Naive thymus-derived CD4-positive, alpha-beta T cell (primary cell): Measurements from ENCODE around the gene SUPT4H1. TPM values are rescaled to one million over a fixed set of nuclear protein-coding genes. Genes with fewer than 3 reads are reported as not detected.
A peak's percentile ranks its signal among the peaks of the same experiment; 100 is the strongest.

ENCODE experiments used
- ATAC-seq: fragments of 150-1000 bp; cut with Tn5 transposase; 2 replicates; pipeline ENCODE4 v1.10.0; 2021; ENCODE audit warnings: mild to moderate bottlenecking, moderate library complexity
- CTCF ChIA-PET: fragments of 350-600 bp; sonication (Branson Sonifier 250); formaldehyde crosslinking; loops from one replicate; lab custom pipeline; 2021; ENCODE audit warnings: antibody characterized with exemption; lab: Charles Lee
- POLR2A ChIA-PET: fragments of 350-600 bp; sonication (Branson Sonifier 250); formaldehyde crosslinking; loops from one replicate; lab custom pipeline; 2021; ENCODE audit warnings: antibody characterized with exemption, inconsistent platforms; lab: Charles Lee
- DNase-seq, 9 donors: peaks; one replicate each; pipeline versions ENCODE4 v3.0.0 to v3.0.0-alpha.2; 2020 to 2022; ENCODE audit warnings: mixed read lengths in 1 of 9
- H3K27ac ChIP-seq: one replicate; pipeline ENCODE4 v1.7.0; 2013; ENCODE audit warnings: mild to moderate bottlenecking, low read depth, low read length, moderate library complexity
- H3K27me3 ChIP-seq, 2 donors: one replicate each; pipeline ENCODE4 v1.7.0; 2013; ENCODE audit warnings: low read length in 2 of 2, mild to moderate bottlenecking in 2 of 2, moderate library complexity in 2 of 2; ENCODE audit not compliant: control insufficient read depth in 2 of 2, insufficient read depth in 2 of 2
- H3K36me3 ChIP-seq, 3 experiments: 1 replicate in 2 of 3; 2 replicates in 1 of 3; pipeline ENCODE4 v1.7.0; 2013; ENCODE audit warnings: low read length in 3 of 3, mild to moderate bottlenecking in 3 of 3, moderate library complexity in 1 of 3; ENCODE audit not compliant: insufficient read depth in 3 of 3, control insufficient read depth in 2 of 3
- H3K4me1 ChIP-seq, 2 donors: one replicate each; pipeline ENCODE4 v1.7.0; 2013; ENCODE audit warnings: low read length in 2 of 2, mild to moderate bottlenecking in 2 of 2, moderate library complexity in 1 of 2; ENCODE audit not compliant: control insufficient read depth in 2 of 2, insufficient read depth in 2 of 2
- H3K4me3 ChIP-seq: 2 replicates; pipeline ENCODE4 v1.7.0; 2013; ENCODE audit warnings: mild to moderate bottlenecking, low read length
- H3K9me3 ChIP-seq, 3 experiments: 1 replicate in 2 of 3; 2 replicates in 1 of 3; pipeline ENCODE4 v1.7.0; 2013; ENCODE audit warnings: low read length in 3 of 3; ENCODE audit not compliant: control insufficient read depth in 2 of 3
- H3K27ac Mint-ChIP-seq, 9 donors: one replicate each; pipeline ENCODE4 v1.8.0; 2020 to 2022; ENCODE audit warnings: mixed read lengths in 9 of 9, mild to moderate bottlenecking in 8 of 9, moderate library complexity in 5 of 9, inconsistent platforms in 2 of 9
- H3K27me3 Mint-ChIP-seq, 5 donors: one replicate each; pipeline ENCODE4 v1.8.0; 2021 to 2022; ENCODE audit warnings: mixed read lengths in 5 of 5, mild to moderate bottlenecking in 1 of 5
- H3K36me3 Mint-ChIP-seq, 5 donors: one replicate each; pipeline ENCODE4 v1.8.0; 2020 to 2022; ENCODE audit warnings: mixed read lengths in 5 of 5, mild to moderate bottlenecking in 3 of 5, inconsistent platforms in 1 of 5
- H3K4me1 Mint-ChIP-seq, 7 donors: one replicate each; pipeline ENCODE4 v1.8.0; 2020 to 2022; ENCODE audit warnings: mixed read lengths in 7 of 7, mild to moderate bottlenecking in 3 of 7, inconsistent platforms in 1 of 7
- H3K4me3 Mint-ChIP-seq, 10 donors: one replicate each; pipeline ENCODE4 v1.8.0; 2020 to 2022; ENCODE audit warnings: mild to moderate bottlenecking in 10 of 10, mixed read lengths in 10 of 10, moderate library complexity in 6 of 10, inconsistent platforms in 2 of 10
- H3K9me3 Mint-ChIP-seq, 11 donors: one replicate each; pipeline ENCODE4 v1.8.0; 2020 to 2022; ENCODE audit warnings: mixed read lengths in 11 of 11, mild to moderate bottlenecking in 4 of 11, inconsistent platforms in 1 of 11, moderate library complexity in 1 of 11
- intact Hi-C, 2 donors: fragments of 100-400 bp; cut with micrococcal nuclease; formaldehyde crosslinking; loops; one replicate each; pipeline ENCODE4 v1.15.1; 2023
- polyA plus RNA-seq, 2 donors: library from polyadenylated mRNA; unstranded; fragments of 300-500 nt; fragmentation: Illumina TruSeq; gene quantifications; one replicate each; pipeline ENCODE4 v1.2.3, GENCODE V29; 2021
- total RNA-seq, 6 experiments: library from RNA in 5 of 6; stranded (reverse) in 5 of 6; gene quantifications; 1 replicate in 5 of 6; 2 replicates in 1 of 6; pipeline ENCODE4 v1.2.3 and lab custom pipeline; 2021 to 2026

Gene SUPT4H1
- total and polyA plus RNA-seq, 7 experiments from 2014 or later, result 36.0 to 91.7 (median 66.8) TPM

DNA sequence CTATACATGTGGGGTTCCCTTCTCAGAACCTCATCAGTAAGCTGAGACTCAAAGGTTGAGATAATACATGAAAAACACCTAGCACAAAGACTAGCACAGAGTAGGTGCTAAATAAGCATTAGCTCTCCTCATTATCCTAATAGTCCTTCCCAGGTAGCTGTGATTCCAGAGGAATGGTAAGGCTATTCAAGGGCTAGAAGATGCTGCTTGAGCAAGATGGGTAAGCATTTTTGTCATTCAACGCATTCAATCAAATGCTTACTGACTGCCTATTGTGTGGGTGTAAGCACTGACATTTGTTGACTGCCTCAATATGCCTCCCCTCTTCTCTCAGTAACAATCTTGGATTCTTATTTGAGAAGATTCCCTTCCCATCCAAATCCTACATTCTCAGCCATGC lies 4.0 kb downstream of the SUPT4H1 start:
- ChIA-PET CTCF (interaction anchor here (1.6 to 9.9 kb wide), 3 partner anchors 14 to 29 kb away, joined by 4 to 257 read pairs (median 6); partner anchors contain the start of gene TSPOAP1), POLR2A (interaction anchor here (10.2 to 19.0 kb wide), 3 partner anchors 9 to 28 kb away, joined by 521 to 792 read pairs (median 644); partner anchors contain the start of genes SUPT4H1 and TSPOAP1)
- Histone ChIP-seq H3K36me3 (peaks cover 36 to 53% (median 43%) of the 10 kb centered on the region in 3 experiments), H3K4me1 (peaks cover 47 to 57% of the 10 kb centered on the region in 2 donors), H3K27me3 (no peaks in the 10 kb centered on the region), H3K9me3 (no peaks in the 10 kb centered on the region), H3K27ac (peak overlapping the region; percentile 98), H3K4me3 (no peak overlapping the region)
- ATAC-seq (no peak), DNase-seq (no peak)
- Mint-ChIP-seq H3K4me1 (peaks cover 50 to 89% (median 84%) of the 10 kb centered on the region in 7 donors), H3K36me3 (peaks cover 18 to 73% (median 34%) of the 10 kb centered on the region in 5 donors), H3K9me3 (peaks cover 0 to 2% (median 0%) of the 10 kb centered on the region in 11 donors), H3K4me3 (peak overlapping the region in 1 of 10 donors; percentile 39), H3K27ac (peak overlapping the region in 7 of 9 donors; percentile 30 to 95 (median 71)), H3K27me3 (no peaks in the 10 kb centered on the region)
- intact Hi-C loops, result no loop called here

DNA sequence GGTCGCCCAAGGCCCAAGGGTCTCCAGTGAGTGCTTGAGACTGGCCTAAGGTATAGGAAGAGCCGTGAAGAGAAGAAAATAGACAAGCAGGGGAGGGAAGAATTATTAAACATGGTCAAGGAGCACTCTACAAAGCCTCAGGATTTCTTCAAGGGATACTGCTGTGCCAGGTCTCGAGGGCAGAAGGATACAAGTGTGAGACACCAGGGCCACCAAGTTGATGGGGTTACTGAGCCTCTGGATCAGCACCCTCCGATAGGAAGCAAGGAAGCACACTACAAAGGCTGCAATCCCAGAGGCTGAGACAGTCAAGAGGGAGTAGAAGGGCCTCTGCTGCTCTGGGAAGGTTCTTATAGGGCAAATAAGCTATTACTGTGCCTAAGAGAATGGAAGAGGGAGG lies 6.5 kb downstream of the SUPT4H1 start:
- Histone ChIP-seq H3K27ac (peak overlapping the region; percentile 98), H3K27me3 (no peaks in the 10 kb centered on the region), H3K36me3 (peaks cover 36 to 50% (median 43%) of the 10 kb centered on the region in 3 experiments), H3K4me1 (peaks cover 59 to 67% of the 10 kb centered on the region in 2 donors), H3K9me3 (no peaks in the 10 kb centered on the region), H3K4me3 (no peak overlapping the region)
- Mint-ChIP-seq H3K27me3 (no peaks in the 10 kb centered on the region), H3K9me3 (peaks cover 0 to 2% (median 0%) of the 10 kb centered on the region in 11 donors), H3K4me3 (peak overlapping the region in 9 of 10 donors; percentile 12 to 100 (median 88)), H3K36me3 (peaks cover 21 to 79% (median 38%) of the 10 kb centered on the region in 5 donors), H3K27ac (peak overlapping the region; percentile 91 to 100 (median 95)), H3K4me1 (peaks cover 51 to 94% (median 80%) of the 10 kb centered on the region in 7 donors)
- ChIA-PET CTCF (interaction anchor here (0.7 to 9.9 kb wide), 13 partner anchors 10 to 142 kb away, joined by 3 to 257 read pairs (median 5); partner anchors contain the start of genes RNF43 and TSPOAP1), POLR2A (interaction anchor here (0.6 to 19.0 kb wide), 8 partner anchors 11 to 714 kb away, joined by 3 to 792 read pairs (median 21); partner anchors contain the start of genes RNF43, SUPT4H1 and TSPOAP1)
- DNase-seq (no peak), ATAC-seq (no peak)
- intact Hi-C loops, result loop anchor here in 1 of 2 donors (1.0 to 2.0 kb wide), 3 partner anchors 41 to 659 kb away; no protein-coding TSS in a partner anchor

DNA sequence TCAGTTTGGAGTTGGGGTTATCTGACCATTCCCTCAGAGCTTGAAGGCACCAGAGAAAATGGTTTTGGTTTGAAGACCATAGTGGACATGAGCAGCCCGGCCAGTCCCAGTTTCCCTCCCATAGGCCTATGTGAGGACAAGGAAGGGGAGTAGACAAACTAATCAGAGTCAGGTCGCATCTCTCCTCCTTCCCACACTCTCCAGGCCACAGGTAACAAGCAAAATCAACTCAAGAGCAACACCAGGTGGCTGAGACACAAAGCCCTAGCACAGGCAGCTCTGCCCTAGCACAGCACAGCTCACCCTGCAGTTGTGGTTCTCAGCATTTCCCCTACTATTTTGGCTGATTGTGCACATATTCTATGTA lies 7.2 kb downstream of the SUPT4H1 start:
- H3K9me3 ChIP-seq, result no peaks in the 10 kb centered on the region
- ATAC-seq, result peak; percentile 82
- H3K27me3 Mint-ChIP-seq, result no peaks in the 10 kb centered on the region
- CTCF ChIA-PET, result interaction anchor here (0.6 to 9.9 kb wide), 16 partner anchors 9 to 172 kb away, joined by 3 to 257 read pairs (median 5); partner anchors contain the start of genes RNF43 and TSPOAP1
- peak overlapping the region; percentile 80 to 100 (median 88) for H3K4me3 Mint-ChIP-seq
- H3K4me1 ChIP-seq, result peaks cover 66 to 74% of the 10 kb centered on the region in 2 donors
- H3K27me3 ChIP-seq, result no peaks in the 10 kb centered on the region
- peak overlapping the region; percentile 91 to 100 (median 95) for H3K27ac Mint-ChIP-seq
- H3K9me3 Mint-ChIP-seq, result peaks cover 0 to 2% (median 0%) of the 10 kb centered on the region in 11 donors
- DNase-seq, result peak in 7 of 9 donors; percentile 65 to 83 (median 75)
- peaks cover 20 to 84% (median 37%) of the 10 kb centered on the region in 5 donors for H3K36me3 Mint-ChIP-seq
- peaks cover 35 to 48% (median 41%) of the 10 kb centered on the region in 3 experiments for H3K36me3 ChIP-seq
- H3K27ac ChIP-seq, result peak overlapping the region; percentile 98
- peaks cover 55 to 100% (median 87%) of the 10 kb centered on the region in 7 donors for H3K4me1 Mint-ChIP-seq
- intact Hi-C loops, result loop anchor here (1.0 to 2.0 kb wide), 10 partner anchors 8 to 660 kb away; partner anchors contain the start of genes SUPT4H1 (in 2 of the 2) and MKS1 (in 1 of the 2)
- peak overlapping the region; percentile 64 for H3K4me3 ChIP-seq
- POLR2A ChIA-PET, result interaction anchor here (0.6 to 19.0 kb wide), 14 partner anchors 10 to 713 kb away, joined by 3 to 792 read pairs (median 4); partner anchors contain the start of genes RNF43, SUPT4H1 and TSPOAP1

DNA sequence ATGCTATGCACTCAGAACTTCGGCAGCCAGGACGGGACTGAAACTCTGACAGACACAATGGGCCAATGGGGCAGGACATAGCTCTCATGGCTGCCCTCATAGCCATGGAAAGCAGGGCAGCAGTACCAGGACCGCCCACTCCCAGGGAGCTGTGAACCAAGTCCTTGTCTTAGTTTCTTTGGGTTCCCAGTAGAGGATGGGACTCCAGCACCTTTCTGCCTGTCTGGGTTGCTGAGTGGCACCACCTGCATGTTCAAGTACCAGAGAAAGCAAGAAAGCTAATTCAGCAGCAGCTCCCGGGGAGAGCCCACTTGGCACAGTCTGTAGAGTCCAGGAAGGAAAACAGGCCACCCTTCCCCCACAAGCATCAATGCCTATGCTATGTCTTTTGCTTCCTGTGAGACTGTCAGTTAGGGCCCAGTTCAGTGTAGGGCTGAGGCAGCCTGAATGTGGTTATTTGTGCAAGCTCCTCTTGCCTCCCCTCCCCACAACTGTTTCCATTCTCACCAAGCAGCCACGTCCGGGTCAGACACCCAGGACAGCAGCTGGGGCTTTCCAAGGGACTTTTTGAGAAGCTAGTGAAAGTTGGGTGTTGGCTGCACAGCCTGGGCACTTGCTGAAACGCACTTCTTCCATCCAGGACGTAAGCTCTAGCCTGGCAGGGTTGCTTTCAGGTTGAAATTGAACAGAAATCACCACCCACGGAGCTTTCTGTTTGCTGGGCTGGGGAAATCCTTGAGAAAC lies 7.8 kb downstream of the SUPT4H1 start:
- Mint-ChIP-seq H3K4me3 (peak overlapping the region; percentile 80 to 100 (median 88)), H3K27ac (peak overlapping the region; percentile 91 to 100 (median 95)), H3K9me3 (no peaks in the 10 kb centered on the region), H3K27me3 (no peaks in the 10 kb centered on the region), H3K4me1 (peaks cover 54 to 100% (median 87%) of the 10 kb centered on the region in 7 donors), H3K36me3 (peaks cover 15 to 84% (median 32%) of the 10 kb centered on the region in 5 donors)
- Histone ChIP-seq H3K9me3 (no peaks in the 10 kb centered on the region), H3K36me3 (peaks cover 29 to 43% (median 35%) of the 10 kb centered on the region in 3 experiments), H3K27ac (peak overlapping the region; percentile 98), H3K4me1 (peaks cover 72 to 78% of the 10 kb centered on the region in 2 donors), H3K4me3 (peak overlapping the region; percentile 64), H3K27me3 (no peaks in the 10 kb centered on the region)
- ATAC-seq (peak; percentile 91), DNase-seq (peak; percentile 48 to 96 (median 80))
- CTCF ChIA-PET, result interaction anchor here (0.6 to 9.9 kb wide), 14 partner anchors 8 to 172 kb away, joined by 3 to 257 read pairs (median 6); partner anchors contain the start of genes RNF43, SUPT4H1 and TSPOAP1
- POLR2A ChIA-PET, result interaction anchor here (0.6 to 19.0 kb wide), 14 partner anchors 10 to 167 kb away, joined by 3 to 792 read pairs (median 5); partner anchors contain the start of genes RNF43, SUPT4H1 and TSPOAP1
- intact Hi-C loops, result loop anchor here (1.0 to 2.0 kb wide), 9 partner anchors 8 to 661 kb away; partner anchors contain the start of genes SUPT4H1 (in 2 of the 2) and MKS1 (in 1 of the 2)

DNA sequence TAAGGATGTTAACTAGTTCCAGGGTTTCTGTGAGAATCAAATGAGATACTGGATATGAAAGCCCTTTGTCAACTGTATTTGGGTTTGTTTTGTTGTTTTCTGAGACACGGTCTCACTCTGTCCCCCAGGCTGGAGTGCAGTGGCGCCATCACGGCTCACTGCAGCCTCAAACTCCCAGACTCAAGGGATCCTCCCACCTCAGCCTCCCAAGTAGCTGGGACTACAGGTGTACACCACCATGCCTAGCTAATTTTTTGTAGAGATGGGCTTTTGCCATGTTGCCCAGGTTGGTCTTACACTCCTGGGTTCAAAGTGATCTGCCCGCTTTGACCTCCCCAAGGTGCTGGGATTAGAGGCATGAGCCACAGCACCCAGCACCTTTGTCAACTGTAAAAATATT lies 8.9 kb downstream of the SUPT4H1 start:
- peak overlapping the region; percentile 64 for H3K4me3 ChIP-seq
- H3K36me3 Mint-ChIP-seq, result peaks cover 9 to 83% (median 28%) of the 10 kb centered on the region in 5 donors
- CTCF ChIA-PET, result interaction anchor here (2.1 to 9.9 kb wide), 3 partner anchors 11 to 24 kb away, joined by 10 to 257 read pairs (median 59); no protein-coding TSS in a partner anchor
- no peak for ATAC-seq
- peak overlapping the region; percentile 98 for H3K27ac ChIP-seq
- H3K27me3 Mint-ChIP-seq, result no peaks in the 10 kb centered on the region
- H3K9me3 Mint-ChIP-seq, result peaks cover 0 to 1% (median 0%) of the 10 kb centered on the region in 11 donors
- H3K27ac Mint-ChIP-seq, result peak overlapping the region; percentile 91 to 100 (median 95)
- POLR2A ChIA-PET, result interaction anchor here (0.6 to 19.0 kb wide), 8 partner anchors 9 to 890 kb away, joined by 3 to 792 read pairs (median 21); partner anchors contain the start of genes RNF43, SUPT4H1 and TSPOAP1
- DNase-seq, result no peak
- no peaks in the 10 kb centered on the region for H3K27me3 ChIP-seq
- H3K4me1 Mint-ChIP-seq, result peaks cover 55 to 97% (median 78%) of the 10 kb centered on the region in 7 donors
- H3K4me3 Mint-ChIP-seq, result peak overlapping the region; percentile 80 to 100 (median 88)
- intact Hi-C loops, result no loop called here
- H3K4me1 ChIP-seq, result peaks cover 70 to 83% of the 10 kb centered on the region in 2 donors
- H3K36me3 ChIP-seq, result peaks cover 23 to 32% (median 25%) of the 10 kb centered on the region in 3 experiments
- H3K9me3 ChIP-seq, result no peaks in the 10 kb centered on the region
